Activated naive CD4-positive, alpha-beta T cell (primary cell): Measurements from ENCODE around the gene ALOXE3.

Experiments
- DNase-seq, 4 experiments: peaks; one replicate each; lab custom pipeline; 2025; lab: John Stamatoyannopoulos, UW

The ALOXE3 gene

GRCh38 chr17:8142158-8142886 lies 24.0 kb upstream of the ALOXE3 start:
- no peak for DNase-seq

- no peak for DNase-seq
These were observed 23.4 kb upstream of the ALOXE3 start for GRCh38 chr17:8141741-8142140.

GRCh38 chr17:8141045-8141444 lies 22.7 kb upstream of the ALOXE3 start:
- DNase-seq, result no peak

- no peak for DNase-seq
These were observed 22.0 kb upstream of the ALOXE3 start for GRCh38 chr17:8140065-8141029.

GRCh38 chr17:8138672-8139371 lies 20.5 kb upstream of the ALOXE3 start:
- DNase-seq, result peak; percentile 95 to 99 (median 99)

GRCh38 chr17:8138374-8138671 lies 20.0 kb upstream of the ALOXE3 start:
- no peak for DNase-seq

- DNase-seq, result no peak
These were observed 19.5 kb upstream of the ALOXE3 start for GRCh38 chr17:8137645-8138373.

- no peak for DNase-seq
These were observed 15.6 kb upstream of the ALOXE3 start for GRCh38 chr17:8133941-8134340.

GRCh38 chr17:8133399-8133798 lies 15.1 kb upstream of the ALOXE3 start:
- DNase-seq, result no peak

- no peak for DNase-seq
These were observed 13.6 kb upstream of the ALOXE3 start for GRCh38 chr17:8131844-8132441.

GRCh38 chr17:8128125-8128784 lies 9.9 kb upstream of the ALOXE3 start:
- DNase-seq, result no peak

- peak in 1 of 4 experiments; percentile 20 for DNase-seq
These were observed 8.3 kb upstream of the ALOXE3 start for GRCh38 chr17:8126491-8127066.

GRCh38 chr17:8125947-8126490 lies 7.7 kb upstream of the ALOXE3 start:
- no peak for DNase-seq

- peak; percentile 79 to 89 (median 88) for DNase-seq
These were observed 7.0 kb upstream of the ALOXE3 start for GRCh38 chr17:8125154-8125946.

- DNase-seq, result peak in 1 of 4 experiments; percentile 12
These were observed 6.2 kb upstream of the ALOXE3 start for GRCh38 chr17:8124350-8125153.

- no peak for DNase-seq
These were observed 5.5 kb upstream of the ALOXE3 start, which contains the start of gene HES7 for GRCh38 chr17:8123695-8124349. TSS of gene HES7 (minus strand) at chr17:8124106. CDS start at chr17:8124084, 22 bp downstream.

GRCh38 chr17:8122924-8123694 lies 4.8 kb upstream of the ALOXE3 start:
- no peak for DNase-seq
